ENCODE measurements around the gene PIK3C2G.
"Not testable (repeated sequence)": the region's sequence is repeated elsewhere in the genome, so short reads cannot be mapped to it uniquely, and the experiment has no call there.

Gene PIK3C2G

DNA sequence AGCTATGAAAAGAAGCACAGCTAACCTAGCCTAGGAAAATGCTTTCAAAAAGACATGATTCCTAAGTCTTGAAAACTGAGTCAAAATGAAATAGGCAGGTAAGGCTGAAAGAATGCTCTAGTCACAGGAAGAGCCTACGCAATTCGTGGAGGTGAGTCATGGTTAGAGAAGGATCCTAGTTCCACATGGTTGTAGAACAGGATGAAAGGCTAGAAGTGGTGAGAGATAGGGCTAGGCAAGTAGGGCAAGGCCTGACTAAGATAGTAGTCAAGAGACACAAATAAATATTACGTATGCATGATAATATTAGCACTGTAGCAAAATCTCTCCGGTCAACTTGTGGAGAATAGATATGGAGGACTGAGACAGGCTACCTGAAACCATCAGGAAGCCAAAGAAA, 429.3 kb downstream of the PIK3C2G start:
- Histone ChIP-seq H3K27ac (ENCODE audit: low read depth, low read length) (no peak overlapping the region), H3K9me3 (ENCODE audit: control insufficient read depth, insufficient read depth, low read length) (no peaks in the 10 kb centered on the region)
- TF ChIP-seq EZH2phosphoT487 (IDR thresholded peaks at IDR 0.05; ENCODE audit: borderline replicate concordance, low read length) = no peak
- TF ChIP-seq, protein P1, sequence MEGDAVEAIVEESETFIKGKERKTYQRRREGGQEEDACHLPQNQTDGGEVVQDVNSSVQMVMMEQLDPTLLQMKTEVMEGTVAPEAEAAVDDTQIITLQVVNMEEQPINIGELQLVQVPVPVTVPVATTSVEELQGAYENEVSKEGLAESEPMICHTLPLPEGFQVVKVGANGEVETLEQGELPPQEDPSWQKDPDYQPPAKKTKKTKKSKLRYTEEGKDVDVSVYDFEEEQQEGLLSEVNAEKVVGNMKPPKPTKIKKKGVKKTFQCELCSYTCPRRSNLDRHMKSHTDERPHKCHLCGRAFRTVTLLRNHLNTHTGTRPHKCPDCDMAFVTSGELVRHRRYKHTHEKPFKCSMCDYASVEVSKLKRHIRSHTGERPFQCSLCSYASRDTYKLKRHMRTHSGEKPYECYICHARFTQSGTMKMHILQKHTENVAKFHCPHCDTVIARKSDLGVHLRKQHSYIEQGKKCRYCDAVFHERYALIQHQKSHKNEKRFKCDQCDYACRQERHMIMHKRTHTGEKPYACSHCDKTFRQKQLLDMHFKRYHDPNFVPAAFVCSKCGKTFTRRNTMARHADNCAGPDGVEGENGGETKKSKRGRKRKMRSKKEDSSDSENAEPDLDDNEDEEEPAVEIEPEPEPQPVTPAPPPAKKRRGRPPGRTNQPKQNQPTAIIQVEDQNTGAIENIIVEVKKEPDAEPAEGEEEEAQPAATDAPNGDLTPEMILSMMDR (IDR thresholded peaks at IDR 0.05; ENCODE audit: low read depth, low read length, poor library complexity, severe bottlenecking) = no peak

DNA sequence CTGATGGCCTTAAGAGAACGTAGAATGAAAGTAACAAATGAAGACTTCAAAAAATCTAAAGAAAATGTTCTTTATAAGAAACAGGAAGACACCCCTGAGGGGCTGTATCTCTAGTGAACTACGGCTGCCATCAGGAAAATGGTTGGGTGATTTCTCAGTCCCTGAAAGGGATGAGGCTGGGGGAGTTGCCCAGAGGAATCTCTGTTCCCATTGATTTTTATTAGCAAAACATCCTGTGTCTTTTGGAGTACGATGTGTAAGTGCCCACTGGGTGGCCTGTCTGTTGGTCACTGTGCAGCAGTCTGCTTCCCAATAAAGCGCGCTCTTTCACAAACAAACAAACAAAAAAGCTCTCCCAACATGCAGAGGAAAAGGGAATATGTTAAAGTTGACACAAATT, 432.7 kb downstream of the PIK3C2G start:
- H3F3A ChIP-seq (ENCODE audit: control insufficient read depth, insufficient read depth); H4K20me1 ChIP-seq (ENCODE audit: control insufficient read depth, insufficient read depth, low read depth, low read length); H3K9me2 ChIP-seq (replicated peaks; ENCODE audit: control insufficient read depth, low read length): not testable (repeated sequence)

More for the DNA sequence above, 429.3 kb downstream of the PIK3C2G start:
- Histone ChIP-seq H4K20me1 (ENCODE audit: control insufficient read depth, insufficient read depth, low read depth, low read length) (no peaks in the 10 kb centered on the region), H3K4me2 (ENCODE audit: low read length) (no peak overlapping the region), H3K27me3 (ENCODE audit: control insufficient read depth, low read length) (no peaks in the 10 kb centered on the region), H3K4me3 (ENCODE audit: low read length) (no peak overlapping the region), H3K79me2 (ENCODE audit: control insufficient read depth, low read length) (no peaks in the 10 kb centered on the region), H3K9me2 (replicated peaks; ENCODE audit: control insufficient read depth, low read length) (no peaks in the 10 kb centered on the region), H3K4me1 (ENCODE audit: control insufficient read depth, low read length) (no peaks in the 10 kb centered on the region), H3K36me3 (ENCODE audit: control insufficient read depth, low read length) (no peaks in the 10 kb centered on the region), H3F3A (ENCODE audit: control insufficient read depth, insufficient read depth) (no peaks in the 10 kb centered on the region)

DNA sequence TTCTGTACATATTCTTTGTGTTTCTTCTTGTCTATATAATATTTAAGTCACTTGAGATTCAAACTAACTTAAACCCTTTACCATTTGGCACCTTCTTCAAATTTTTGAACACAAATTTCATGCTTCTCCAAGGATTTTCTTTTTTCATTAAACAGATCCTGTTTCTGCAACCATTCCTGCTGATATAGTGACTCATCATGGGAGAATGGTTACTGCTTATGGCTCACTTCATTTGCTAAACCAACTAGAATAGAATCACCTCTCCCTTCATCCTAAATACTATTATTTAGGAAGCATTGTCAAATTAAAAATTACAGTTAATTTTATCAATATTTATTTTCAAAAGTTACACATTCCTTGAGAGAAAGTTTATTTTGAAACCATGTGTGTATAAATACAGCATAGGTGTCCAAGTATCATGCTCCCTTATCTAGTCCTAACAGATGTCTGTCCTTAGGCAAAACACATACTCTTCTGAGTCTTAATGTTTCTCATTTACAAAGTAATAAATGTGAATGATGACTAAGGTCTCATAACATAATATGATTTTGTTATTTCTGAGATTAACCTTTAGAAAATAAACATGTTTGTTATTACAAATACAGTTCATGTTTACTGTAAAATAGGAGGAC, 435.8 kb downstream of the PIK3C2G start:
- Histone ChIP-seq H3K9me3 (ENCODE audit: control insufficient read depth, insufficient read depth, low read length) (no peaks in the 10 kb centered on the region), H3K4me3 (ENCODE audit: low read length) (no peak overlapping the region), H3K9me2 (replicated peaks; ENCODE audit: control insufficient read depth, low read length) (no peaks in the 10 kb centered on the region), H3K4me1 (ENCODE audit: control insufficient read depth, low read length) (no peaks in the 10 kb centered on the region), H3K4me2 (ENCODE audit: low read length) (no peak overlapping the region), H3K36me3 (ENCODE audit: control insufficient read depth, low read length) (no peaks in the 10 kb centered on the region), H3K79me2 (ENCODE audit: control insufficient read depth, low read length) (no peaks in the 10 kb centered on the region), H4K20me1 (ENCODE audit: control insufficient read depth, insufficient read depth, low read depth, low read length) (no peaks in the 10 kb centered on the region), H3F3A (ENCODE audit: control insufficient read depth, insufficient read depth) (no peaks in the 10 kb centered on the region), H3K27ac (ENCODE audit: low read depth, low read length) (no peak overlapping the region), H3K27me3 (ENCODE audit: control insufficient read depth, low read length) (no peaks in the 10 kb centered on the region)
- TF ChIP-seq EZH2phosphoT487 (IDR thresholded peaks at IDR 0.05; ENCODE audit: borderline replicate concordance, low read length) = no peak
- TF ChIP-seq, protein P1 (IDR thresholded peaks at IDR 0.05; ENCODE audit: low read depth, low read length, poor library complexity, severe bottlenecking) = no peak

More for the DNA sequence above, 432.7 kb downstream of the PIK3C2G start:
- not testable (repeated sequence) for H3K9me3 ChIP-seq (ENCODE audit: control insufficient read depth, insufficient read depth, low read length); H3K79me2 ChIP-seq (ENCODE audit: control insufficient read depth, low read length); H3K4me2 ChIP-seq (ENCODE audit: low read length); H3K4me3 ChIP-seq (ENCODE audit: low read length); H3K36me3 ChIP-seq (ENCODE audit: control insufficient read depth, low read length); H3K27me3 ChIP-seq (ENCODE audit: control insufficient read depth, low read length); H3K27ac ChIP-seq (ENCODE audit: low read depth, low read length); H3K4me1 ChIP-seq (ENCODE audit: control insufficient read depth, low read length)
